ENCODE data around the gene HIVEP1.

DNA sequence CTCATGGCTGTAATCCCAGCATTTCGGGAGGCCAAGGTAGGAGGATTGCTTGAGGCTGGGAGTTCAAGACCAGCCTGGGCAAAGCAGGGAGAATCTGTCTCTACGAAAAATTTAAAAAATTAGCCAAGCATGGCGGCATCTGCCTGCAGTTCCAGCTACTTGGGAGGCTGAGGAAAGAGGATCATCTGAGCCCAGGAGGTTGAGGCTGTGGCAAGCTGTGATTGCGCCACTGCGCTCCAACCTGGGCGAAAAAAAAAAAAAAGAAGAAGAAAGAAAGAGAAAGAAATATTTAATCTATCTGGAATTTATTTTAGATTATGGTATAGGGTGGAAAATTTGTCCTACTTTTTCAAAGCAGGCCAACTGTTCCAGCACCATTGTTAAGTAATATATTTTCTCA, 32.2 kb upstream of the HIVEP1 start:
- TF ChIP-seq, protein P1, sequence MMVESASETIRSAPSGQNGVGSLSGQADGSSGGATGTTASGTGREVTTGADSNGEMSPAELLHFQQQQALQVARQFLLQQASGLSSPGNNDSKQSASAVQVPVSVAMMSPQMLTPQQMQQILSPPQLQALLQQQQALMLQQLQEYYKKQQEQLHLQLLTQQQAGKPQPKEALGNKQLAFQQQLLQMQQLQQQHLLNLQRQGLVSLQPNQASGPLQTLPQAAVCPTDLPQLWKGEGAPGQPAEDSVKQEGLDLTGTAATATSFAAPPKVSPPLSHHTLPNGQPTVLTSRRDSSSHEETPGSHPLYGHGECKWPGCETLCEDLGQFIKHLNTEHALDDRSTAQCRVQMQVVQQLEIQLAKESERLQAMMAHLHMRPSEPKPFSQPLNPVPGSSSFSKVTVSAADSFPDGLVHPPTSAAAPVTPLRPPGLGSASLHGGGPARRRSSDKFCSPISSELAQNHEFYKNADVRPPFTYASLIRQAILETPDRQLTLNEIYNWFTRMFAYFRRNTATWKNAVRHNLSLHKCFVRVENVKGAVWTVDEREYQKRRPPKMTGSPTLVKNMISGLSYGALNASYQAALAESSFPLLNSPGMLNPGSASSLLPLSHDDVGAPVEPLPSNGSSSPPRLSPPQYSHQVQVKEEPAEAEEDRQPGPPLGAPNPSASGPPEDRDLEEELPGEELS (CRISPR knock-in tag; IDR thresholded peaks at IDR 0.05): no peak
- TF ChIP-seq, protein P2, sequence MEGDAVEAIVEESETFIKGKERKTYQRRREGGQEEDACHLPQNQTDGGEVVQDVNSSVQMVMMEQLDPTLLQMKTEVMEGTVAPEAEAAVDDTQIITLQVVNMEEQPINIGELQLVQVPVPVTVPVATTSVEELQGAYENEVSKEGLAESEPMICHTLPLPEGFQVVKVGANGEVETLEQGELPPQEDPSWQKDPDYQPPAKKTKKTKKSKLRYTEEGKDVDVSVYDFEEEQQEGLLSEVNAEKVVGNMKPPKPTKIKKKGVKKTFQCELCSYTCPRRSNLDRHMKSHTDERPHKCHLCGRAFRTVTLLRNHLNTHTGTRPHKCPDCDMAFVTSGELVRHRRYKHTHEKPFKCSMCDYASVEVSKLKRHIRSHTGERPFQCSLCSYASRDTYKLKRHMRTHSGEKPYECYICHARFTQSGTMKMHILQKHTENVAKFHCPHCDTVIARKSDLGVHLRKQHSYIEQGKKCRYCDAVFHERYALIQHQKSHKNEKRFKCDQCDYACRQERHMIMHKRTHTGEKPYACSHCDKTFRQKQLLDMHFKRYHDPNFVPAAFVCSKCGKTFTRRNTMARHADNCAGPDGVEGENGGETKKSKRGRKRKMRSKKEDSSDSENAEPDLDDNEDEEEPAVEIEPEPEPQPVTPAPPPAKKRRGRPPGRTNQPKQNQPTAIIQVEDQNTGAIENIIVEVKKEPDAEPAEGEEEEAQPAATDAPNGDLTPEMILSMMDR (IDR thresholded peaks at IDR 0.05): no peak
- TF ChIP-seq, protein P3, sequence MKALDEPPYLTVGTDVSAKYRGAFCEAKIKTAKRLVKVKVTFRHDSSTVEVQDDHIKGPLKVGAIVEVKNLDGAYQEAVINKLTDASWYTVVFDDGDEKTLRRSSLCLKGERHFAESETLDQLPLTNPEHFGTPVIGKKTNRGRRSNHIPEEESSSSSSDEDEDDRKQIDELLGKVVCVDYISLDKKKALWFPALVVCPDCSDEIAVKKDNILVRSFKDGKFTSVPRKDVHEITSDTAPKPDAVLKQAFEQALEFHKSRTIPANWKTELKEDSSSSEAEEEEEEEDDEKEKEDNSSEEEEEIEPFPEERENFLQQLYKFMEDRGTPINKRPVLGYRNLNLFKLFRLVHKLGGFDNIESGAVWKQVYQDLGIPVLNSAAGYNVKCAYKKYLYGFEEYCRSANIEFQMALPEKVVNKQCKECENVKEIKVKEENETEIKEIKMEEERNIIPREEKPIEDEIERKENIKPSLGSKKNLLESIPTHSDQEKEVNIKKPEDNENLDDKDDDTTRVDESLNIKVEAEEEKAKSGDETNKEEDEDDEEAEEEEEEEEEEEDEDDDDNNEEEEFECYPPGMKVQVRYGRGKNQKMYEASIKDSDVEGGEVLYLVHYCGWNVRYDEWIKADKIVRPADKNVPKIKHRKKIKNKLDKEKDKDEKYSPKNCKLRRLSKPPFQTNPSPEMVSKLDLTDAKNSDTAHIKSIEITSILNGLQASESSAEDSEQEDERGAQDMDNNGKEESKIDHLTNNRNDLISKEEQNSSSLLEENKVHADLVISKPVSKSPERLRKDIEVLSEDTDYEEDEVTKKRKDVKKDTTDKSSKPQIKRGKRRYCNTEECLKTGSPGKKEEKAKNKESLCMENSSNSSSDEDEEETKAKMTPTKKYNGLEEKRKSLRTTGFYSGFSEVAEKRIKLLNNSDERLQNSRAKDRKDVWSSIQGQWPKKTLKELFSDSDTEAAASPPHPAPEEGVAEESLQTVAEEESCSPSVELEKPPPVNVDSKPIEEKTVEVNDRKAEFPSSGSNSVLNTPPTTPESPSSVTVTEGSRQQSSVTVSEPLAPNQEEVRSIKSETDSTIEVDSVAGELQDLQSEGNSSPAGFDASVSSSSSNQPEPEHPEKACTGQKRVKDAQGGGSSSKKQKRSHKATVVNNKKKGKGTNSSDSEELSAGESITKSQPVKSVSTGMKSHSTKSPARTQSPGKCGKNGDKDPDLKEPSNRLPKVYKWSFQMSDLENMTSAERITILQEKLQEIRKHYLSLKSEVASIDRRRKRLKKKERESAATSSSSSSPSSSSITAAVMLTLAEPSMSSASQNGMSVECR (CRISPR knock-in tag; IDR thresholded peaks at IDR 0.05; ENCODE audit: borderline replicate concordance): no peak
- TF ChIP-seq, protein P4, sequence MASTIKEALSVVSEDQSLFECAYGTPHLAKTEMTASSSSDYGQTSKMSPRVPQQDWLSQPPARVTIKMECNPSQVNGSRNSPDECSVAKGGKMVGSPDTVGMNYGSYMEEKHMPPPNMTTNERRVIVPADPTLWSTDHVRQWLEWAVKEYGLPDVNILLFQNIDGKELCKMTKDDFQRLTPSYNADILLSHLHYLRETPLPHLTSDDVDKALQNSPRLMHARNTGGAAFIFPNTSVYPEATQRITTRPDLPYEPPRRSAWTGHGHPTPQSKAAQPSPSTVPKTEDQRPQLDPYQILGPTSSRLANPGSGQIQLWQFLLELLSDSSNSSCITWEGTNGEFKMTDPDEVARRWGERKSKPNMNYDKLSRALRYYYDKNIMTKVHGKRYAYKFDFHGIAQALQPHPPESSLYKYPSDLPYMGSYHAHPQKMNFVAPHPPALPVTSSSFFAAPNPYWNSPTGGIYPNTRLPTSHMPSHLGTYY (CRISPR knock-in tag; IDR thresholded peaks at IDR 0.05): no peak
- TF ChIP-seq RELA (CRISPR knock-in tag; IDR thresholded peaks at IDR 0.05; ENCODE audit: borderline replicate concordance) (no peak), CREB1 (CRISPR knock-in tag; IDR thresholded peaks at IDR 0.05) (no peak), NR2C2 (CRISPR knock-in tag; IDR thresholded peaks at IDR 0.05) (no peak), NR1H2 (CRISPR knock-in tag; IDR thresholded peaks at IDR 0.05) (no peak)

Measured in WTC11 (cell line).